ENCODE results near the gene TNFRSF12A. TPM values are rescaled to one million over a fixed set of nuclear protein-coding genes. Genes with fewer than 3 reads are reported as not detected.
A peak's percentile ranks its signal among the peaks of the same experiment; 100 is the strongest.

Gene TNFRSF12A
- total and polyA plus RNA-seq, 9 of the 15 experiments (the other 6 are each of a cell fraction or from before 2014, with no cell fraction given) = 0.41 to 61.8 (median 26.5) TPM

- TF ChIP-seq ZNF699 (CRISPR knock-in tag; IDR thresholded peaks at IDR 0.05; ENCODE audit: insufficient replicate concordance) = no peak
- TF ChIP-seq MAX (CRISPR knock-in tag; IDR thresholded peaks at IDR 0.05) = peak; percentile 68
- TF ChIP-seq YY1 (IDR thresholded peaks at IDR 0.05; ENCODE audit: borderline replicate concordance in 1 of 3, control insufficient read depth in 1 of 3, extremely low read depth in 1 of 3, insufficient read depth in 3 of 3, insufficient read length in 1 of 3, insufficient replicate concordance in 2 of 3, low read depth in 1 of 3, low read length in 2 of 3) = peak in 2 of 3 experiments; percentile 20 to 38
- TF ChIP-seq DLX4 (CRISPR knock-in tag; IDR thresholded peaks at IDR 0.05) = no peak
- TF ChIP-seq PATZ1 (CRISPR knock-in tag; IDR thresholded peaks at IDR 0.05; ENCODE audit: borderline replicate concordance) = no peak
- peak; percentile 57 for TF ChIP-seq RBFOX2 (IDR thresholded peaks at IDR 0.05; ENCODE audit: low read depth, low read length)
- TF ChIP-seq PTTG1 (tag; IDR thresholded peaks at IDR 0.05; ENCODE audit: low read depth) = no peak
- TF ChIP-seq RNF2 (IDR thresholded peaks at IDR 0.05) = no peak
- no peak for TF ChIP-seq ILK (tag; IDR thresholded peaks at IDR 0.05; ENCODE audit: borderline replicate concordance, low read depth)
- TF ChIP-seq ZNF347 (CRISPR knock-in tag; IDR thresholded peaks at IDR 0.05; ENCODE audit: low read depth) = no peak
- TF ChIP-seq SRSF9 (IDR thresholded peaks at IDR 0.05; ENCODE audit: borderline replicate concordance, low read depth, low read length) = no peak
- TF ChIP-seq HBP1 (CRISPR knock-in tag; IDR thresholded peaks at IDR 0.05) = no peak
- no peak for TF ChIP-seq RFX5 (IDR thresholded peaks at IDR 0.05; ENCODE audit: low read depth, low read length)
- TF ChIP-seq NFIC (IDR thresholded peaks at IDR 0.05) = no peak; the same call in 1 of the 2 replicates
- no peak for TF ChIP-seq HES1 (IDR thresholded peaks at IDR 0.05; ENCODE audit: low read depth)
- no peak for TF ChIP-seq MCM3 (IDR thresholded peaks at IDR 0.05)
- no peak for TF ChIP-seq MCM2 (IDR thresholded peaks at IDR 0.05; ENCODE audit: low read depth)
- TF ChIP-seq PML (IDR thresholded peaks at IDR 0.05; ENCODE audit: low read length) = no peak
- TF ChIP-seq JUND (IDR thresholded peaks at IDR 0.05; ENCODE audit: borderline replicate concordance, low read depth, low read length) = peak; percentile 64
- no peak; the same call in 2 of the 3 replicates for TF ChIP-seq JUND (tag; IDR thresholded peaks at IDR 0.05; ENCODE audit: borderline replicate concordance, low read depth, low read length)
- TF ChIP-seq SIN3A (IDR thresholded peaks at IDR 0.05; ENCODE audit: borderline replicate concordance in 2 of 2, control insufficient read depth in 1 of 2, low read depth in 2 of 2, low read length in 2 of 2) = no peak; a peak in 1 of 4 replicates
- TF ChIP-seq ZKSCAN3 (CRISPR knock-in tag; IDR thresholded peaks at IDR 0.05) = no peak
- TF ChIP-seq SIX5 (IDR thresholded peaks at IDR 0.05; ENCODE audit: borderline replicate concordance in 1 of 2, insufficient read depth in 1 of 2, low read depth in 1 of 2, low read length in 2 of 2) = no peak
These were observed 8.0 kb downstream of the TNFRSF12A start (continued) for GRCh38 chr16:3027983-3028715.

All from K562 (cell line).